ENCODE measurements around the gene DLGAP4.

DLGAP4 gene

GRCh38 chr20:36543184-36544133 is 237.3 kb downstream of the DLGAP4 start:
- peak; percentile 87 for DNase-seq (ENCODE audit: low read depth)
- TF ChIP-seq CTCF (conservative IDR thresholded peaks at IDR 0.05; ENCODE audit: low read depth, low read length), result no peak
- H3K4me3 ChIP-seq (ENCODE audit: low read depth, low read length), result peak overlapping the region; percentile 88

- H3K4me3 ChIP-seq (ENCODE audit: low read depth, low read length), result peak overlapping the region; percentile 6
- TF ChIP-seq CTCF (conservative IDR thresholded peaks at IDR 0.05; ENCODE audit: low read depth, low read length), result no peak
- DNase-seq (ENCODE audit: low read depth), result peak; percentile 33
These were observed 238.2 kb downstream of the DLGAP4 start for GRCh38 chr20:36544134-36545018.

GRCh38 chr20:36546111-36546736 is 240.1 kb downstream of the DLGAP4 start:
- no peak for DNase-seq (ENCODE audit: low read depth)
- no peak for TF ChIP-seq CTCF (conservative IDR thresholded peaks at IDR 0.05; ENCODE audit: low read depth, low read length)
- H3K4me3 ChIP-seq (ENCODE audit: low read depth, low read length), result no peak overlapping the region

GRCh38 chr20:36547186-36548005 is 241.3 kb downstream of the DLGAP4 start:
- no peak for TF ChIP-seq CTCF (conservative IDR thresholded peaks at IDR 0.05; ENCODE audit: low read depth, low read length)
- H3K4me3 ChIP-seq (ENCODE audit: low read depth, low read length), result no peak overlapping the region
- no peak for DNase-seq (ENCODE audit: low read depth)

- TF ChIP-seq CTCF (conservative IDR thresholded peaks at IDR 0.05; ENCODE audit: low read depth, low read length), result peak; percentile 56
- peak; percentile 47 for DNase-seq (ENCODE audit: low read depth)
- no peak overlapping the region for H3K4me3 ChIP-seq (ENCODE audit: low read depth, low read length)
These were observed 241.8 kb downstream of the DLGAP4 start for GRCh38 chr20:36548006-36548315.
